ENCODE measurements around the gene SOD2. TPM values are rescaled to one million over a fixed set of nuclear protein-coding genes. Genes with fewer than 3 reads are reported as not detected.
A peak's percentile ranks its signal among the peaks of the same experiment; 100 is the strongest.
"Not testable (repeated sequence)": the region's sequence is repeated elsewhere in the genome, so short reads cannot be mapped to it uniquely, and the experiment has no call there.

The SOD2 gene
- total and polyA plus RNA-seq, 7 donors, result 573 to 11,097 (median 5,251) TPM

- Histone ChIP-seq H3K4me1 (peaks cover 49% of the 10 kb centered on the region), H3K9me3 (no peaks in the 10 kb centered on the region), H3K27me3 (ENCODE audit: insufficient read depth in 3 of 3, low read length in 2 of 3) (no peaks in the 10 kb centered on the region), H3K4me3 (peak within 1 kb of the TSS; percentile 90), H3K36me3 (ENCODE audit: insufficient read depth in 1 of 2, low read depth in 1 of 2) (peaks cover 0 to 11% of the 10 kb centered on the region in 2 donors), H3K27ac (peak within 1 kb of the TSS; percentile 97)
- WGBS, 3 donors, result 0 to 1% (median 0%) methylated on average over 48 to 93 of the region's 93 CpGs
- intact Hi-C loops (cut with DNase I), result loop anchor here in 1 of 2 donors (2.0 kb wide), 2 partner anchors 34 to 64 kb away; partner anchors contain the start of genes MRPL18 and SOD2
- peak; percentile 96 to 97 for DNase-seq
- ATAC-seq, result peak; percentile 94 to 96 (median 96)
- TF ChIP-seq CTCF (IDR thresholded peaks at IDR 0.05), result no peak
Measured at GRCh38 chr6:159726918-159727716, 34.1 kb upstream of the SOD2 start, which contains the start of gene WTAP. TSS of gene WTAP (plus strand) at chr6:159727506. CDS start at chr6:159736266, 8,760 bp downstream.

GRCh38 chr6:159726255-159726917, 33.3 kb upstream of the SOD2 start:
- peaks cover 0 to 11% of the 10 kb centered on the region in 2 donors for H3K36me3 ChIP-seq (ENCODE audit: insufficient read depth in 1 of 2, low read depth in 1 of 2)
- H3K27ac ChIP-seq, result peak overlapping the region; percentile 97
- peaks cover 42% of the 10 kb centered on the region for H3K4me1 ChIP-seq
- intact Hi-C loops (cut with DNase I), result loop anchor here in 1 of 2 donors (2.0 kb wide), 2 partner anchors 34 to 64 kb away; partner anchors contain the start of genes MRPL18 and SOD2
- H3K9me3 ChIP-seq, result no peaks in the 10 kb centered on the region
- H3K4me3 ChIP-seq, result peak overlapping the region; percentile 90
- DNase-seq (no peak), ATAC-seq (peak in 3 of 4 donors; percentile 23 to 42 (median 25))
- H3K27me3 ChIP-seq (ENCODE audit: insufficient read depth in 3 of 3, low read length in 2 of 3), result no peaks in the 10 kb centered on the region
- 1 to 2% (median 1%) methylated on average over 30 of the region's 30 CpGs for WGBS, 3 donors
- no peak for TF ChIP-seq CTCF (IDR thresholded peaks at IDR 0.05)

- intact Hi-C loops (cut with DNase I); DNase-seq; ATAC-seq; H3K27me3 ChIP-seq (ENCODE audit: insufficient read depth in 3 of 3, low read length in 2 of 3); H3K9me3 ChIP-seq; H3K4me3 ChIP-seq: not testable (repeated sequence)
- Histone ChIP-seq H3K27ac (peak overlapping the region; percentile 97), H3K4me1 (peaks cover 33% of the 10 kb centered on the region), H3K36me3 (ENCODE audit: insufficient read depth in 1 of 2, low read depth in 1 of 2) (peaks cover 0 to 11% of the 10 kb centered on the region in 2 donors)
- 94 to 96% (median 94%) methylated on average over 3 of the region's 3 CpGs for WGBS, 3 donors
Measured at GRCh38 chr6:159725208-159725607, 32.2 kb upstream of the SOD2 start.

GRCh38 chr6:159724778-159725177, 31.7 kb upstream of the SOD2 start:
- no peak overlapping the region for H3K4me3 ChIP-seq
- H3K27me3 ChIP-seq (ENCODE audit: insufficient read depth in 3 of 3, low read length in 2 of 3), result no peaks in the 10 kb centered on the region
- intact Hi-C loops (cut with DNase I), result no loop called here
- peak overlapping the region; percentile 24 for H3K27ac ChIP-seq
- DNase-seq (no peak), ATAC-seq (no peak)
- TF ChIP-seq CTCF (IDR thresholded peaks at IDR 0.05), result no peak
- peaks cover 0 to 11% of the 10 kb centered on the region in 2 donors for H3K36me3 ChIP-seq (ENCODE audit: insufficient read depth in 1 of 2, low read depth in 1 of 2)
- 88 to 95% (median 91%) methylated on average over 4 of the region's 4 CpGs for WGBS, 3 donors
- peaks cover 29% of the 10 kb centered on the region for H3K4me1 ChIP-seq
- no peaks in the 10 kb centered on the region for H3K9me3 ChIP-seq

GRCh38 chr6:159723259-159723658, 30.2 kb upstream of the SOD2 start:
- no peak for TF ChIP-seq CTCF (IDR thresholded peaks at IDR 0.05)
- DNase-seq (no peak), ATAC-seq (no peak)
- intact Hi-C loops (cut with DNase I), result no loop called here
- Histone ChIP-seq H3K27ac (no peak overlapping the region), H3K4me1 (peaks cover 17% of the 10 kb centered on the region), H3K36me3 (ENCODE audit: insufficient read depth in 1 of 2, low read depth in 1 of 2) (peaks cover 0 to 11% of the 10 kb centered on the region in 2 donors), H3K9me3 (no peaks in the 10 kb centered on the region), H3K27me3 (ENCODE audit: insufficient read depth in 3 of 3, low read length in 2 of 3) (no peaks in the 10 kb centered on the region), H3K4me3 (no peak overlapping the region)
- 89 to 98% (median 91%) methylated on average over 2 of the region's 2 CpGs for WGBS, 3 donors
